ENCODE data around the gene CCR5AS.
"Not testable (repeated sequence)": the region's sequence is repeated elsewhere in the genome, so short reads cannot be mapped to it uniquely, and the experiment has no call there.

Gene CCR5AS

DNA sequence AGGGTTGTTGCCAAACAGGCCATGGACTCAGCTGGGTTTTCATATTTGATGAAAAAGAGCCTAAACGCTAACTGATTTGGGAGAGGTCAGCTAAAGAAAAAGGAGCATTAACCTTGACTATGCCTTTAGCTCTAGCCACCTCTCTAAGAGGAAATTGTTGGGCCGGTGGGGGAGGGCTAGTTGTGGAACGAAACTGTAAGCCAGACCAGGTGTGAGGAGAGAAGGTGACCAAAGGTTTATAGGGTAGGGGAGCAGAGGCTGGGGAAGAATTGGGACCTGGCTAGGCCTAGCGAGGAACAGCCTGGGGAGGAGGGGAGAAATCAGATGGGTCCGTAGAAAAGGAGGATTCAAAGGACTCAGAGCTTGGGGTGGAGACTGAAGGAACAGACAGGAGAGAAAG is 15.3 kb downstream of the CCR5AS start:
- ATAC-seq (ENCODE audit: poor library complexity); intact Hi-C loops (cut with DNase I); DNase-seq: not testable (repeated sequence)

- intact Hi-C loops (cut with DNase I): no loop called here
- no peak for ATAC-seq (ENCODE audit: poor library complexity)
- no peak for DNase-seq
Observed at GRCh38 chr3:46389306-46389705, 17.6 kb downstream of the CCR5AS start.

DNA sequence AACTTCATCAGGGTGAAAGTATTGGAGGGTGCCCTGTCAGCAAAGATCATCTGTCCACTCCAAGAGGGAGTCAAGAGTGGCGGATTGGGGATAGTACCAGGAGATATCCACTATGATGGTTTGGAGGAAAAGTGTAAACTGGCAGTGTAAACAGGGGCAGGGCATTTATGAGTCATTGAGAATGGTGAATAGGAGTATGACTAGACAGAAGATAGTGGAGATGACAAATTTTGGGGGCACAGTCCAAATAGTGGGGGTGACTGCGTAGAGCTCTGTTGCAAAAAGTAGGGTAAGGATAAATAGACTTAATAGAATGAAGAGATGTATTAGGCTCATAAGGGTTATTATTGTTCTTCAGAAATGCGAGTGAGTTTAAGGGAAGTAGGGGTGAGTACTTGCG is 18.0 kb downstream of the CCR5AS start:
- intact Hi-C loops (cut with DNase I); ATAC-seq (ENCODE audit: poor library complexity); DNase-seq: not testable (repeated sequence)

- ATAC-seq (ENCODE audit: poor library complexity) (no peak), DNase-seq (no peak)
- intact Hi-C loops (cut with DNase I): no loop called here
Observed at GRCh38 chr3:46386205-46386604, 20.7 kb downstream of the CCR5AS start.

- DNase-seq (no peak), ATAC-seq (ENCODE audit: poor library complexity) (no peak)
- intact Hi-C loops (cut with DNase I): no loop called here
Observed at GRCh38 chr3:46383951-46384330, 22.9 kb downstream of the CCR5AS start.

- intact Hi-C loops (cut with DNase I): no loop called here
- DNase-seq: no peak
- no peak for ATAC-seq (ENCODE audit: poor library complexity)
Observed at GRCh38 chr3:46383211-46383950, 23.5 kb downstream of the CCR5AS start.

DNA sequence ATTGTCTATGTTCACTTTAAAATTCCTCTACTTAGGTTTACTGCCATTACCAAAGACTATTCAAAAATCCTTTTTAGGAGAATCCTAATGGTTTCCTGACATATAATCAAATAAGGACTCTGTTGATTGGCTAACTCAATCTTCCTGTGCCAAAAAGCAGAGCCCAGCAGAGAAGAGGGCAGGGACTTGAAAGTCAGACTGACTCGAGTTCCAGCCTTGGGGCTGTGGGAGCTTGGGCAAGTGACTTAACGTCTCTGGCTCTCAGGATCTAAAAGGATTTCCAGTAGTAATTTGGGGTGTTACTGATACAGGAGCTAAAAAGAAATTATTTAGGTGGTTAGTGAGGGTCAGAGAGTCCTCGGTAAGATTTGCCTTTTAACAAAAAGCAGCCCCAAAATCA is 25.2 kb downstream of the CCR5AS start:
- intact Hi-C loops (cut with DNase I): no loop called here
- ATAC-seq (ENCODE audit: poor library complexity): no peak

DNA sequence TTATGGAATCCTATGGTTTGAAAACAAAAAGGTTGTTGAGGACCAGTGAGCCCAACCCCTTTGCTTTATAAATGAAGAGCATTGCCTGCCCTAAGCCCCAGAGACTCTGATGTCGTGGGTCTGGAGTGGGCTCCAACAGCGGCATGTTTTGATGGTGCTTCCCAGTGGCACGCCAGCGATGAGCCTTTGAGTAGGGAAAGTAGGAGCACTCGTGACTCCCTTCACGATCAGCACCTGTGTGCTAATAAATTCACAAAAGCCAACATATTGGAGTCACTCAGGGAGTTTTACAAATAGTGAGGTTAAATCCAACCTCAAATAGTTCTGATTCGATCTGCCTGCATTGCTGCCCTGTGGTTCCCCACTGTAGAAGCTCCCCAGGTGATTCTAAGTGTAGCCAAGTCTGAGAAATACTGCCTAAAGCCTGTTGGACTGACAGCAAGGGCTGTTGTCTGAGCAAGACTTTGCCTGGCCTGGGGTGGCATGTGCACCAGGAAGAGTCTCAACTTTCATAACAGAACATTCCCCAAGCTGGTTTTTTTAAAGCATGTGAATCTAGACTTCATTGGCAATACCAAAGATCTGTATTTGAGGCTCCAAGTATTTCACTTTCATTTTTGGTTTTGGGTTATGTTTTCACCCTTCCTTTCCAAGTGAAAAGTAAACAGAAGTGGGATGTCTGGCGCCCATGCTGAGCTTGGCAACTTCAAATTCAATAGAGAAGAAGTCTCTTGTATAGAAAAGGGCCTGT is 26.2 kb downstream of the CCR5AS start:
- ATAC-seq (ENCODE audit: poor library complexity) (no peak), DNase-seq (no peak)
- intact Hi-C loops (cut with DNase I): no loop called here

More for the DNA sequence above, 25.2 kb downstream of the CCR5AS start:
- no peak for DNase-seq

GRCh38 chr3:46378426-46378942 is 28.4 kb downstream of the CCR5AS start:
- peak; percentile 55 for ATAC-seq (ENCODE audit: poor library complexity)
- intact Hi-C loops (cut with DNase I): loop anchor here (10.0 kb wide), 1 partner anchor 284 kb away; no protein-coding TSS in a partner anchor
- DNase-seq: peak; percentile 78

DNA sequence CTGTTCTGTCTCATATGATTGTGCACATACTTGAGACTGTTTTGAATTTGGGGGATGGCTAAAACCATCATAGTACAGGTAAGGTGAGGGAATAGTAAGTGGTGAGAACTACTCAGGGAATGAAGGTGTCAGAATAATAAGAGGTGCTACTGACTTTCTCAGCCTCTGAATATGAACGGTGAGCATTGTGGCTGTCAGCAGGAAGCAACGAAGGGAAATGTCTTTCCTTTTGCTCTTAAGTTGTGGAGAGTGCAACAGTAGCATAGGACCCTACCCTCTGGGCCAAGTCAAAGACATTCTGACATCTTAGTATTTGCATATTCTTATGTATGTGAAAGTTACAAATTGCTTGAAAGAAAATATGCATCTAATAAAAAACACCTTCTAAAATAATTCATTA is 31.1 kb downstream of the CCR5AS start:
- DNase-seq (no peak), ATAC-seq (ENCODE audit: poor library complexity) (no peak)
- intact Hi-C loops (cut with DNase I): loop anchor here (10.0 kb wide), 1 partner anchor 281 kb away; no protein-coding TSS in a partner anchor

GRCh38 chr3:46375218-46375617 is 31.6 kb downstream of the CCR5AS start:
- DNase-seq (no peak), ATAC-seq (ENCODE audit: poor library complexity) (no peak)
- intact Hi-C loops (cut with DNase I): loop anchor here (10.0 kb wide), 1 partner anchor 280 kb away; no protein-coding TSS in a partner anchor

- intact Hi-C loops (cut with DNase I): loop anchor here (5.0 to 10.0 kb wide), 2 partner anchors 97 to 280 kb away; no protein-coding TSS in a partner anchor
- ATAC-seq (ENCODE audit: poor library complexity): no peak
- DNase-seq: no peak
Observed at GRCh38 chr3:46374755-46375154, 32.1 kb downstream of the CCR5AS start.

DNA sequence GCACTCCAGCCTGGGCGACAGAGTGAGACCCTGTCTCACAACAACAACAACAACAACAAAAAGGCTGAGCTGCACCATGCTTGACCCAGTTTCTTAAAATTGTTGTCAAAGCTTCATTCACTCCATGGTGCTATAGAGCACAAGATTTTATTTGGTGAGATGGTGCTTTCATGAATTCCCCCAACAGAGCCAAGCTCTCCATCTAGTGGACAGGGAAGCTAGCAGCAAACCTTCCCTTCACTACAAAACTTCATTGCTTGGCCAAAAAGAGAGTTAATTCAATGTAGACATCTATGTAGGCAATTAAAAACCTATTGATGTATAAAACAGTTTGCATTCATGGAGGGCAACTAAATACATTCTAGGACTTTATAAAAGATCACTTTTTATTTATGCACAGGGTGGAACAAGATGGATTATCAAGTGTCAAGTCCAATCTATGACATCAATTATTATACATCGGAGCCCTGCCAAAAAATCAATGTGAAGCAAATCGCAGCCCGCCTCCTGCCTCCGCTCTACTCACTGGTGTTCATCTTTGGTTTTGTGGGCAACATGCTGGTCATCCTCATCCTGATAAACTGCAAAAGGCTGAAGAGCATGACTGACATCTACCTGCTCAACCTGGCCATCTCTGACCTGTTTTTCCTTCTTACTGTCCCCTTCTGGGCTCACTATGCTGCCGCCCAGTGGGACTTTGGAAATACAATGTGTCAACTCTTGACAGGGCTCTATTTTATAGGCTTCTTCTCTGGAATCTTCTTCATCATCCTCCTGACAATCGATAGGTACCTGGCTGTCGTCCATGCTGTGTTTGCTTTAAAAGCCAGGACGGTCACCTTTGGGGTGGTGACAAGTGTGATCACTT is 34.1 kb downstream of the CCR5AS start:
- ATAC-seq (ENCODE audit: poor library complexity): no peak
- no peak for DNase-seq
- intact Hi-C loops (cut with DNase I): loop anchor here (5.0 to 10.0 kb wide), 2 partner anchors 95 to 278 kb away; no protein-coding TSS in a partner anchor

- no peak for ATAC-seq (ENCODE audit: poor library complexity)
- intact Hi-C loops (cut with DNase I): loop anchor here (5.0 to 10.0 kb wide), 2 partner anchors 94 to 277 kb away; no protein-coding TSS in a partner anchor
- DNase-seq: no peak
Observed at GRCh38 chr3:46371519-46372340, 35.1 kb downstream of the CCR5AS start.

GRCh38 chr3:46370839-46371518 is 35.9 kb downstream of the CCR5AS start, which contains the start of gene CCR5:
TSS of gene CCR5 (plus strand) at chr3:46370946. CDS start at chr3:46372903, 1,957 bp downstream.
- ATAC-seq (ENCODE audit: poor library complexity): no peak
- intact Hi-C loops (cut with DNase I): loop anchor here (5.0 to 10.0 kb wide), 2 partner anchors 94 to 276 kb away; no protein-coding TSS in a partner anchor
- no peak for DNase-seq

DNA sequence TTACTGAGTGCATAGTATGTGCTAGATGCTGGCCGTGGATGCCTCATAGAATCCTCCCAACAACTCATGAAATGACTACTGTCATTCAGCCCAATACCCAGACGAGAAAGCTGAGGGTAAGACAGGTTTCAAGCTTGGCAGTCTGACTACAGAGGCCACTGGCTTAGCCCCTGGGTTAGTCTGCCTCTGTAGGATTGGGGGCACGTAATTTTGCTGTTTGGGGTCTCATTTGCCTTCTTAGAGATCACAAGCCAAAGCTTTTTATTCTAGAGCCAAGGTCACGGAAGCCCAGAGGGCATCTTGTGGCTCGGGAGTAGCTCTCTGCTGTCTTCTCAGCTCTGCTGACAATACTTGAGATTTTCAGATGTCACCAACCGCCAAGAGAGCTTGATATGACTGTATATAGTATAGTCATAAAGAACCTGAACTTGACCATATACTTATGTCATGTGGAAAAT is 37.2 kb downstream of the CCR5AS start:
- intact Hi-C loops (cut with DNase I): loop anchor here (5.0 to 10.0 kb wide), 2 partner anchors 92 to 275 kb away; no protein-coding TSS in a partner anchor
- no peak for DNase-seq

GRCh38 chr3:46369151-46369550 is 37.7 kb downstream of the CCR5AS start:
- DNase-seq: no peak
- intact Hi-C loops (cut with DNase I): no loop called here
- no peak for ATAC-seq (ENCODE audit: poor library complexity)

More for the DNA sequence above, 37.2 kb downstream of the CCR5AS start:
- no peak for ATAC-seq (ENCODE audit: poor library complexity)

All from Right ventricle myocardium superior (tissue), 1 donor.